ENCODE results near the gene ZNF532.

- no peak for TF ChIP-seq CTCF (IDR thresholded peaks at IDR 0.05)
- no peak for TF ChIP-seq POLR2A (IDR thresholded peaks at IDR 0.05)
Measured at GRCh38 chr18:58831606-58832005, 33.1 kb upstream of the ZNF532 start.

All from tibial nerve (tissue), 3 donors.